ENCODE results near the gene BRD3.

The BRD3 gene

DNA sequence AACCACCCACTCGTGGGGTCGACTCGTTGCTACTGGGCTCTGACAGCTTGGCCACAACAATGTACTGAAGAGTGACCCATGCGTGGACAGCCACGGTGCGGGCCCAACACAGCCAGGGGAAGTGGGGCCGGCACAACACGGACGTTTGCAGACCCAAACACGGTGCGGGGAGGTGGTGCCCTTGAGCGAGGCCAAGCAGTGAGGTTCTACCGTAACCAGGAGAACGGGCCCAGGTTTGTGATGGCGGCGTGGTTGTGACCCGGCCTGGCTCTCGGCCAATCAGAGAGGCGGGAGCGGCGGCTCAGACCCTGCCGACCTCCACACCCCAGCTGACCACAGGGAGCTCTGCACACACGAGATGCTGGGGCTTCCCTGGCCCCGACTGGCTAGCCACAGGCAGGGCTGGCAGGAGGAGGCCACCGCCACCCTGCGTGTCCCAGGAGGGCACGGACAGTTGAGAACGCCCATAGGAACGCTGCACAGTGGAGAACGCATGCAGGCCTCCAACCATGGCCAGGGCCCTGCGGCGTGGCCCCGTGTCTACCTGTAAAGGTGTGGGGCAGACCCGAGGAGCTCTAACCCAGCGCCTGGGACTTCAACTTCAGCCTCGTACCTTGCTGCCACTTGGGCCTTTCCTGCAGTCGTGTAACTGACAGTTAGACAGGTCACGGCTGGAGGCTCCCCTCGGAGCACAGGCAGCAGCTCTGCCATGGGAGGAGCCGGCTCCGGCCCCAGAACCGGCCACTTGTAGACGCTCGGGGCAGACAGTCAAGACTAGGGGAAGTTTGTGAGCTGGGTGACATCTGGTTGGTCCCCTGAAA, 13.7 kb downstream of the BRD3 start:
- DNase-seq, result no peak

DNA sequence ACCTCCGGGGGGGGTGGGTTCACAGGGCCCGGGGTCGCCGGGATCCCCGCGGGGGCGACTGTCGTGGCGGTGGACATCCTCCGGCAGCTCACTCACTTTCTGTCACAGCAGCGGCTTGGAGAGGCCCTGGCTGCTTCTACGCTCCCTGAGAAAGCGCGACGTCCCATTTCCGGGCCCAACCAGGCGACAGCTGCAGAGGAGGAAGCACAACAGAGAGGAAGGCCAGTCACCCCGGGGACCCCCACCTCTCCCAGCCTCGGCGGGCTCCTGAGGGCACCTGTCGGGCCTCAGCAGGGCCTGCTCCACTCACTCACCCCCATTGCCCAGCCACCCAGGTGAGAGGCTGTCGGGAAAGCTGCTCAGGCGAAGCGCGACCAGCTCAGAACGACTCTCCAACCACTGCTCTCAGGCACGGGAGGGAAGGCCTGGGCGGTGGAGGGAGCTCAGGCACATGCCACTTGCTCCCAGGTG, 14.4 kb downstream of the BRD3 start:
- DNase-seq, result no peak

DNA sequence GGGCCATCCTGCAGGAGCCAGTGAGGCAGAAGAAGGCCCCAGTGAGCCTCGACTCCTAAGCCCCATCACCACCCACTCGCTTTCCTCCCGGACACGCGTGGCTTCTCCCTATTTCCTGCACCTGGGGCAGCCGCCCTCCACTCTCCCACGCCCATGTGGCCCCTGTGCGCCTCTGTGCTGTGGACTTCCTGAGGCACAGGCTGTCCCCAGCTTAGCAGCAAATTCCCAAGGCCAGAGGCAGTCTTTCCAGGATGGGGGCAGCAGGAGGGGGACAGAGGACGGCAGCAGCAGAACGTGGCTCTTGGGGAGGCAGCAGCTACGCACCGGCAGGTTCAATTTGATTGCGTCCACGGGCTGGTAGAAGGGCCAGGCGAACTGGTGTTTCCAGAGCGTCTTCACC, 14.9 kb downstream of the BRD3 start:
- DNase-seq, result no peak

DNA sequence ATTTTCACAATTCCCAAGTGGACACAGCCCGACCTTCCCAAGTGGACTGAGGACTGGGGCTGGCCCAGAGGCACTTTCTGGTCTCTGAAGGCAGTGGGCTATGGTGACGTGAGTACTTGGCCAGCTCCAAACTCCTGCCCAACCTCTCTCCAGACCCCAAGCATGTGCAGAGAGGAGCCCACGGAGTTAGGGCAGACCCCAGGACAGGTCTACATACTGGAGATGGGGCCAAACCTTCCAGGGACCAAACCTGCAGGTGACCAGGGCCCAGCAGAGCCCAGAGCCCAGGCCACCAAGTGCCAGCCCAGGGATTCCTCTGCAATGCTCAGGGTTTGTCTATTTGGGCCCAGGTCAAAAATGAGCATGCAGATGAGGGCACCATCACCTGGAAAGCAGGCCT, 15.3 kb downstream of the BRD3 start:
- DNase-seq, result no peak

DNA sequence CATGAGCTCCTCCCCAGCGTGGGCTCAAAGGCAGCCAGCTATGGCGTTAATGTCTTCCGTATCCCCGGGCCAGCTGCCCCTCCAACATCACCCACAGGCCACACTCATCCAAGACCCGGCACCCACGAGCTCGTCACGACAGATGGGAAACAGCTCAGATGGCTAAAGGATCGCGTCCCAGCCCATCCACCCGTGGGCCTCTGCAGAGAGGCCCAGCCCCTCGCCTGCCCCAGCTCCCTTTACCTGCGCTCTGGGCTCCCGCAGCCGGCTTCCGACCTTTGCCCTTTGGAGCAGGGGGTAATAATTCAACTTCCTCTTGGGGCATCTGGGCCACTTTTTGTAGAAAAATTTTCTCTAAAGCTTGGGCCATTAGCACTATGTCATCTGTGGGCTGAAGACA, 16.5 kb downstream of the BRD3 start:
- DNase-seq, result no peak

DNA sequence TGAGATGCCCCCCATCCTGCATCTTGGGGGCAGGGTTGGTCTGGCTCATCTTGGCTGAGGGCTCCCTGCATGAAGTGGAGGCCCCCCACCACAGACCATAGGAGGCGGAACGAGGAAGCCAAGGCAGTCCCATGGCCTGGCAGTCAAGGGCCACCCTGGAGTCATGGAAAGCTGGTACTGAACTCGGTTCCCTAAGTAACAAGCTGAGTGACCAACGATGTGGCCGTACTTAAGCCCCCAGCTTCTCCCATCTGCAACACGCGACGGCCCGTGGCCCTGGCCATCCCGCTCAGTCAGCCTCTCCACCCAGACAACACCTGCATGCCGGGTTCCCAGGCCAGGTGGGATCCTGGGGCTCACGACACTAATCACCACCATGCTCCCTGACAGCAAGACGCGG, 17.1 kb downstream of the BRD3 start:
- DNase-seq, result no peak

DNA sequence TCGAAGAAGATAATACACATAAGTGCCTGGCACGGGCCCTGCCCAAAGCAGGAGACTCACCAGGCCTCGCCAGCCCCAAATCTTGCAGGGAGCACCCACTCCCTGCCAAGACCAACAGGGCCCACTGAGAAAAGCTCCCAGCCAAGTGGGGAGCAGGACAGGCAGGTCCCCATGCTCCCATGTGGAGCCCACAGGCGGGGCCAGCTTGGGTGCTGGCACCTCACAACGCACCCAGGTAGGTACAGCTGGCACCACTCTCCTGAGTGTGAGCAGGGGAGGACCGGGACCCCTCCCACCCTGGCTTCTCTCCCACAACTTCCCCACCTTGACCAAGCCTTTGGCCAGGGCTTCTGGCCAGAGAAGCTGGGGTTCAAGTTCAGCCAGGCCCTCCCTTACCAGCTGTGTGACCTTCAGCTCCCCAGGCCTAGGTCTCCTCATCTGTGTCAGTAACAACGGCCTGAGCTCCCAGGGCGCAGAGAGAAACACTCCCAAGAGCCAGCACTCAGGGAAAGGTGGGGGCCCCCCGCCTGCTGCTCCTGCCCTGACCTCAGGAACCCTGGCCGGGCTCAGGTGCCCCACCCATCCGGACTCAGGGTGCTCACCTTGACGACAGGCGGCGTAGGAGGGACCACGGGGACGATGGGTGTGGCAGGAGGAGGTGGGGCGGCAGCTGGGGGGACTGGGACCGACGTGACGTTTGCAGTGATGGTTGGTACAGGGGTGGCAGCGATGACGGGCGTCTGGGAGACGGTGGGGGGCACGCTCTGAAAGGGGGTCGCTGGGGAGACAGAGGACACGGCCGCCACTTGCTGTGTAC, 17.8 kb downstream of the BRD3 start:
- no peak for DNase-seq

DNA sequence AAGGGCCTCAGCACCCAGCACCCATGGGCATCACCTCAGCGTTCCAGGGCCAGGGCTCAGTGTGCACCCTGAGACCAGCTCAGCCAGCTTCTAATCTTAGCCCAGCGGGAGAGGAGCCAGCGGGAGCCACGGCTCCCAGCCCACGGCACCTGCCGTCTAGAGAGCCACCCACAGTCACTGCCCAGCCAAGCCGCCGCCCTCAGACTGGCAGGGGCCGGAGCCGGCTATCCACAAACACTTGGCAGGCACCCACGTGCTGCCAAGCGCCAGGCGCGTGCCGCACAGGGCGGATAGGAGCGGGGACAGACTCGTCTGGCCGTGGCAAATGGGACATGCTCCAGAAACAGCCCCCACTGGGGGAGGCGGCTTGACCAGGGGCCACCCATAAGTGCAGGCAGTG, 18.6 kb downstream of the BRD3 start:
- no peak for DNase-seq

DNA sequence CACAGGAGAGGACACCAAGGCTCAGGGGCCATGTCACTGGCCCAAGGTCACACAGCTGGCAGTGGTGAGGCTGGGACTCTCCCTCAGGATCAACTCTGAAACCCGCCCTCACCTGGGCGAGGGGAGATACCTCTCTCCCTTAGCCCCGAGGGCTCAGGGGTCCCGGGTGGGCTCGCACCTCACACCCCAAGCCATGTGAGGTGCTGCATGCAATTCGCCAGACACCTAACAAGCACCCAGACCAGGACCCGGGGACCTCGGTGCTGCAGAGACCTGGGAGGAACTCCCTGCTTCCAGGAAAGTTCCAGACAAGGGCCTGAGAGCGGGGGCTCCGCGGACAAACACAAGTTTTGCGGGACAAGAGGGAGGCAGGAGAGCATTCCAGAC, 19.3 kb downstream of the BRD3 start:
- DNase-seq, result no peak

DNA sequence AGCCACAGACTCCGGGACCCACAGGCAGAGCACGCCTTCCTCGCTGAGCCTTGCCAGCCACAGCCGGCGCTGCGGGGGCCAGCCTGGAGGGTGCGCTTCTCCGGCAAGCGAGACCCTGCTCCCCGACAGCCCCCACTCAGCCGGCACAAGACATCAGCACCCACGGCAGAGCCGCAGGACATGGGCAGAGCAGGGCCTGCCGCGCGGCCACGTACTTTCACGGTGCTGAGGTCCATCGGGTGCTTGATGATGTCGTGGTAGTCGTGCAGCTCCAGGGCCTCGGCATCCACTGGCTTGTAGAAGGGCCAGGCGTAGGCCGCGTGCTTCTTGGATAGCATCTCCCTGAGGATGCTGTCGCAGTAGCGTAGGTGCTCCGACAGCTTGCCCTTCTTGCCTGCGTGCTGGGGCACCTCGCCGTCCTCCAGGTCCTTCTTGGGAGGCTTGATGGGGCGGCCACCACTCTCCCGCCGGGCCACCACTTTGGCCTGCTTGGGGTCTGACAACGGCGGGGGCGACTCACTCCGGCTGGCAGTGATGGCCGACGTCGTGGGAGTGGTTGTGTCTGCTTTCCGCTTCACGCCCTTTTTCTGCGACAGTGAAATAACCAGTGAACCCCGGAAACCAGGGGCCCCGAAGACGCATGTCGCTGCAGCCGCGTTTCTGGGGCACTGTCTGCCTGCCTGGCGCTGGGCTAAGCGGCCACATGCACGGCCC, 19.8 kb downstream of the BRD3 start:
- DNase-seq, result no peak

DNA sequence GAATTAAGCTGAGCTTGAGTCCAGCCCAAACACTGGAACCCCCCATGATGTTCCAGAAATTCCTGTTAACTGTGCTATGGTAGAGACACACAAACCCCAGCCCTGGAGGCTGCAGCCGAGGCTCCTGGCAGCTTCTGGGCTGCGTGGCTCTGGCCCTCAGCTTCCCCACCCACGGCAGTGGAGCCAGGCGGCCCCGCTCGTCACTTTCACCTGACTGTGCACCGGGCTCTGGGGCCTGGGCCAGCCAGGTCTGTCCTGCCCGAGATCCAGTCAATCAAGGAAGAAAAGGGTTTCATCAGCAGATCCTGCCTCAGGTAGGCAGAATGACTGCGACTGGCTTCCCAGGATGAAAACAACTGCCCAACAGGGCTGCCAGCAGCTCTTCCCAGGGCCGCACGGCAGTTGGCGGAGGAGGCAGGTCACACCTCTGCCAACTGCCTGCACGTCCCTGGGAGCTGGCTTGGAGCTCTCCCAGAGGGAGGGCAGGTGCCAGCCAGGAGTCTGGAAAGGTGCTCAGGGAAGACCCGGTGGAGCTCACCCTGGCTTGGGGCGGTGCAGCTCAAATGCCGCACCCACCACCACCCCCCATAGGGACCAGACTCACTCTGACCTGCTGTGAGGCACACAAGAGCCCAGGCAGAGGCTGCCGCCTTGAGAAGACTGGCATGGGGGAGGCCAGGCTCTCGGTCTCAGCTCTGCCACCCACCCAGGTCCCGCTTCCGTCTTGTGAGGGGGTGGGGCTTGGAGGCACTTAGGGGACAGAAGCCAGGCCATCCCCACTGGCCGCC, 20.7 kb downstream of the BRD3 start:
- no peak for DNase-seq

DNA sequence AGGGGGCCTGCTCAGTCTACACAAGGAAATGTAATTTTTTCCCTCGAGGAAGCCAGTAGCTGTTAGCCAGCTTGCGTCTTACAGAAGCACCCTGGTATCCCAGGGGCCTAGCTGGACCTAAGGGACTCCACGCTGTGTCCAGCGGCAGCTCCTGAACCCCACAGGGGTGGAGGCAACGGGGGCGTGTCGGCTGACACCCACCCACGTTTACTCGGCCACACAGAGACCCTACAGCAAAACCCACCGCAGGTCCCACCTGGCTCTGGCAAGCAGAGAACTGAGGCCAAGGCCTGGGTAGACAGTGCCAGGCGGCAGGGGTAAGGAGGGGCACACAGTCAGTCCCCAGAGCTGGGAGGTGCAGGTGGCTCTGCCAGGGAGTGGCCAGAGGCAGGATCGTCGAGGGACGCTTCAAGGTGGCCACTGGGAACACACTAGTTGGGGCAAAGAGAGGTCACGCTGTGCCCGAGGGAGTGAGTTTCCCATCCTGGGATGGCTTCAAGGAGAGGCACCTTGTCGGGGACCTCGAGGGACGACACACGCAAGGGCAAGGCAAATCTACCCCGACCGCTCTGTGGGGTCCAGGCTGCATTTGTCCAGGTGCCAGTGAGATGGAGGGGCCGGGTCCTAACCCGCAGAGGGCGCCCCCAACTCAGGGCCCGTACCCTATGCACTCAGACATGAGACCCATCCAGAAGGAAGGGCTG, 21.8 kb downstream of the BRD3 start:
- no peak for DNase-seq

DNA sequence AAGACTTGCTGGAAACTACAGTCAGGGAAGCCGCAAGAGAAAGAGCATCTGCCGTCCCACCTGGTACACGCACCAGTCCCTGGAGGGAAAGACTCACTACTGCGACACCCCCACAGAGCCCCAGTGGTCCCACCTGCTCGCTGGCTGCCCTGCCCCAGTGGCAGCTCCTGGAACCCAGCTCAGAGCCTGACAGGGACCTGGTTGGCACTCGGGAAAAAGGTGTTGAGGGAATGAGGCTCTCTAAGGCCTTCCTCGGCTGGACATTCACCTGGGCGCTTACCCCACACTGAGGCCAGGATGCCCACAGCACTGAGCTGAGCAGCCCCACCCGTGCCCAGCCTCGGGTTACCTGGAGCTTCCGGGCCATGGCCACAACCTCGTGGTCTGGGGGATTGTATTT, 22.9 kb downstream of the BRD3 start:
- no peak for DNase-seq

DNA sequence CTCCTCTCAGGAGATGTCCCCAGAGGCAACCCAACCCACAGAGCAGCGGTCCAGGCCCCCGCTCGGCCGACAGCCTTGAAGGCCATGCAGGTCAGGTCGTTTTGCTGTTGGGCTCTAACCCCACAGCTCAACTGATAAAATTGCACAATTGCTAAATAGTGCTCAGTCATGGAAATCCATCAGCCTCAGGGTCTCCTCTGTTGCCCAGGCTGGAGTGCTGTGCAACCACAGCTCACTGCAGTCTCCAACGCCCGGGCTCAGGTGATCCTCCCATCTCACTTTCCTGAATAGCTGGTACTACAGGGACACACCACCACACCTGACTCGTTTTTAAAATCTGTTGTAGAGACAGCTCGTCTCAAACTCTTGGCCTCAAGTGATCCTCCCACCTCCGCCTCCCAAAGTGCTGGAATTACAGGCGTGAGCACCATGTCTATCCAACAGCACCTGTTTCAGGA, 24.3 kb downstream of the BRD3 start:
- DNase-seq, result no peak

DNA sequence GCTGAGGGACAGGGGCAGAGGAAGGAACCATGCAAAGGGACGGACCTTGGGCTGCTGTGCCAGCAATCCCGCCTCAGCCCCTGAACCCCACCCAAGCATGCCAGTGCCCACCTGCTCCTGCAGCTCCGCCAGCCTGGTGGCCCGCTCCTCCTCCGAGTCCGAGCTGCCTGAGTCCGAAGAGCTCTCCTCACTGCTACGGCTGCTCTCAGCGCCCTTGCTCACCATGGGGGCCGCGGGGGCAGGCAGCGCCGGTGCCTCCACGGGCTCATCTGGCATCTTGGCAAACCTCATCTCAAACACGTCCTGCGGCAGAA, 26.2 kb downstream of the BRD3 start:
- no peak for DNase-seq

DNA sequence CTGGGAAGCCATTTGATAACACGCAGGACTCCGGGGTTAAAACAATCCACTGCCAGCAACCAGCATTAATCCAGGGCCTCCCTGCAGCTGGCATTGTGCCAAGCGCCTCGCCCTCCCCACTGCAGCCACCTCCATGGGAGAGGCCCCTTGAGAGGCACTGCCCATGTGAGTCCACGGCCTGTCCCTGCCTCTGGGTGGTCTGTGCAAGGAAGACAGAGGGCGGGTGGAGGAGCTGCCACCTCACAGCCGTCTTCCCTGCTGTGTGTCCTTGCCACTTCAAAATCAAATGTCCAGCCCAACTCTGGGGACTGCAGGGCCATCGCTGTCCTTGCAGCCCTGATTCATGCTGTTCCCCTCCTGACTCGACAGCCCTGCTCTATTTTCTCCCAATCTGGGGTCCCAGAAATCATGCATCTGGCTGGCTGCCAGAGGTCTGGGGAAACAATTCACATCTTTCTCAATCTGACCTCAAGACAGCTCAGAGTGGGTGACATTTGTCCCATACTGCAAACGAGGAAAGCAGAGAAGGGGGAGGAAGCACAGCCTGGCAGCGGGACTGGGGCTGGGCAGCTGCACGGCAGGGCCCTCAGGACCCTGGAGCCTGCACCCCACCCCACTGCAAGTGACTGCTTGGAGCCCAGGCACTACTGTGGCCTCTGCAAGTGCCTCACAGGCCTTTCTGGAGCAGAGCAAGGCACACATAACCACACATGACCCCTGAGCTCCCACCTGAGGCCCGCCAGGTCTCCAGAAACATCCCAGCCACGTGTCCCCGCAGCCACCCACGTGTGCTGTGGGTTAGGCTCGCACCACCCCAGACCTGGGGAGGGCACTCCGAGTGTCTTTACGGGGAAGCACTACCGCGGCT, 26.8 kb downstream of the BRD3 start:
- no peak for DNase-seq

DNA sequence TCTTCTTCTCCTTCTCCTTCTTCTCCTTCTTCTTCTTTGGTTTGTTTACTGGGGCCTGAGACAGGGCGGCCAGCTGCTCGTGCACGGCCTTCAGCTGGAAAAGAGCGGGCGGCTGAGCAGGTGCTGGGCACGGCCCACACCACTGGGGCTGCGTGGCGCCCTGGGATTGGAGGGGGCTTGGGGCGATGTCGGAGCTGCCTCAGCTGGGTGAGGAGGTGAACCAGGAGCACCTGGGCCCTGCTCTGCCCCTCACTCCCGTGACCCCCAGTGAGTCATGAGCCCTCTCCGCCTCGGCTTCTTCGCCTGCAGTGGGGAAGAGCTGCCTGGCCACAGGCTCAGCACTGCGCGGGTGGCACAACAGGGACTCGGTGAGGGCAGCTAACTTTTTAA, 27.7 kb downstream of the BRD3 start:
- no peak for DNase-seq

DNA sequence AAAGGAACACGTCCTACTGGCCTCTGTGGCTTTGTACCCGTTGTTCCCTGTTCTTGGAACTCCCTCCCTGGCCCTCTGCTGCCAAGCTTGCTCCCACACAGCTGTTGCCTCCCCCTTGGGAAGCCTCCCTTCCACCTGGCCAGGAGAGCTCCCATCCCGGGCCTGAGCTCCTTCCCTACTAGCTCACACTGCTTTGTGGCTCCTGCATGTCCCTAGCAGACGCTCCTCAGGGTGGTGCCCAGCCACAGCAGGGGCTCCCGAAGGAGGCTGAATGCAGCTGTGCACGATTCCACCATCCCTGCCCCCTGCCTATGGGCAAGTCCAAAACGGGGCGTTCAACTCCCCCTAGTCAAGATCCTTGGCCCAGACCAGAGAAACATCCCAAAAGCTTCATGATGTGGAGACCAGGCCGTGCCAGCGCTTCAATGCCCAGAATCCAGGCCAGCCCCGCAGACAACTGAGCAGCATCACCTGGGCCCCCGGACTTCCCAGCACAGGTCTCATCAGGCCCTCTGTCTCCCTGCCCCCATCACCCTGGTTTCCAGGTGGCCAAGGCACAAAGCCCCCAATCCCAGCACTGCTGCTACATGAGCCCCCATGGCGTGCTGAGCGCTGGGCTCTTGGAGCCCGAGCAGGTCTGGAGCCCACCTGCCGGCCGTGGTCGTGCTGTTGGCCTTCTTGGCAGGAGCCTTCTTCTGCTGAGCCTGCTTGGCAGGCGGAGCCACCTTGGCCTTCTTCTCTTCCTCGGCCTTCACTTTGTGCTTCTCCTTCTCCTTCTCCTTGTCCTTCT, 28.2 kb downstream of the BRD3 start:
- DNase-seq, result no peak

DNA sequence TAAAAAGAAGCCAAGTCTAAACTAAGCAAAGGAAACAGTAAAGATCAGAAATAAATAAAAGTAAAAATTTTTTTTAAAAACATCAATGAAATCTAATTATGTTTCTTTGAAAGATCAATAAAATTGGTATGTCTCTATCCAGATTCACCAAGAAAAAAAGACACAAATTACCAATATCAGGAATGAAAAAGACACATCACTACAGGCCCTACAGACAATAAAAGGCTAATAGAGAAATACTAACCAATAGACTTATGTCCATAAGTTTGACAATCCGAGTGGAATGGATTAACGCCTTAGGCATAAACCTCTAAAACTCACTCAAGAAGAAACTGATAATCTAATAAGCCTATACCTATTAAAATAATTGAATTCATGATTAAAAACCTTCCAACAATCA, 30.2 kb downstream of the BRD3 start:
- DNase-seq, result no peak

DNA sequence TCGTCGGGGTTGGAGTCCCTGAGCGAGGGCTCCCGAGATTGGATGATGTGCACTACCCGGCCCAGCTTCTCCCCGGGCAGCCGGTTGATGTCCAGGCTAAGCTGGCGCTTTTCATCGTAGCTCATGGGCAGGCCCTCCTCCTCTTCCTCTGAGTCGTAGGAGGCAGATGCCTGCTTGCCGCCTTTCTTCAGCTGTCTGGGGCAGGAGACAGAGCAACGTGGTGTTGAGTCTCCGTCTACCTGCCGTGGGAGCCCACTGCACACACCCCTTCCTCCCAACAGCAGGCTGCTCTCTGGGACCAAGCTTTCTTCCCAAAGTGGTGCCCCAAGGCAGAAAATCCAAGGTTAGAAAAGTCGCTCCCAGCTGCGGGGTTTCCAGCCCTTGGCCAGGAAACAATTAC, 31.7 kb downstream of the BRD3 start:
- DNase-seq, result no peak
